NCI-H128 (cell line): ENCODE measurements around the gene CTNNA1.
"Not testable (repeated sequence)": the region's sequence is repeated elsewhere in the genome, so short reads cannot be mapped to it uniquely, and the experiment has no call there.

ENCODE experiments used
- DNase-seq: peaks from one replicate; lab custom pipeline; 2025; ENCODE audit not compliant: unreplicated experiment; lab: John Stamatoyannopoulos, UW

CTNNA1 gene

DNA sequence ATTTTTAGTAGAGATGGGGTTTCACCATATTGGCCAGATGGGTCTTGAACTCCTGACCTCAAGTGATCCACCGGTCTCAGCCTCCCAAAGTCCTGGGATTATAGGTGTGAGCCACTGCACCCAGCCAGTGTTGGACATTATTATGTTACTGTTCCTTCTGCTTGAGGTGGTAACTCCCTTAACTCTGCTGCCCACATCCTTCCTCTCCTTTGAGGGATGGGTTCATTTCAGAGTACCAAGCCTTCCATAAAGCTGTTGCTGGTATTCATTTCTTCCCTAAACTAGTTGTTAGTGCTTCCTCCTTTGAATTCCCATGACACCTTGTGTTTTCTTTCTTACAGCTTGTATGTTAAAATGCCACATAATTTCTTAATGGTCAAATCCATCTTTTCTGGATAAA lies 54.0 kb downstream of the CTNNA1 start:
- DNase-seq: no peak

DNA sequence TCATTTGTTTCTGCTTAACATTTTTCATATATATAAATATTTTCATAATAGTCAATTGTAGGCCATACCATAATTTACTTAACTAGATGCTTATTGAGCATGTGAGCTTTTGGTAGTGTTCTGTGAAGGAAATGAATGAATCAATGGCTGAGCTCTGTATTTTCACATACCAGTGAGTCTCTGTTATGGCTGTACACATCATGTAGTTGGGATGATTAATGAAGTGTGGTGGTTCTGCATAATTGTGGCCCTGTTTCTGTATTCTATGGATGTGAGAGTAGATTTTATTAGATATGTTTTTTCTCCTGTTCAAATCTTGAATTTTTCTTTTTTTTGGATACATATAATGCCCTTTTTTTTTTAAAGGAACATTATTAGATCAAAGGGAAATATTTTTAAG lies 56.2 kb downstream of the CTNNA1 start:
- no peak for DNase-seq

DNA sequence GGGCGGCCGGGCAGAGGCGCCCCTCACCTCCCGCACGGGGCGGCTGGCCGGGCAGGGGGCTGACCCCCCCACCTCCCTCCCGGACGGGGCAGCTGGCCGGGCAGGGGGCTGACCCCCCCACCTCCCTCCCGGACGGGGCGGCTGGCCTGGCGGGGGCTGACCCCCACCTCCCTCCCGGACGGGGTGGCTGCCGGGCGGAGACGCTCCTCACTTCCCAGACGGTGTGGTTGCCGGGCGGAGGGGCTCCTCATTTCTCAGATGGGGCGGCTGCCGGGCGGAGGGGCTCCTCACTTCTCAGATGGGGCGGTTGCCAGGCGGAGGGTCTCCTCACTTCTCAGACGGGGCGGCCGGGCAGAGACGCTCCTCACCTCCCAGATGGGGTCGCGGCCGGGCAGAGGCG lies 57.6 kb downstream of the CTNNA1 start:
- DNase-seq: not testable (repeated sequence)

DNA sequence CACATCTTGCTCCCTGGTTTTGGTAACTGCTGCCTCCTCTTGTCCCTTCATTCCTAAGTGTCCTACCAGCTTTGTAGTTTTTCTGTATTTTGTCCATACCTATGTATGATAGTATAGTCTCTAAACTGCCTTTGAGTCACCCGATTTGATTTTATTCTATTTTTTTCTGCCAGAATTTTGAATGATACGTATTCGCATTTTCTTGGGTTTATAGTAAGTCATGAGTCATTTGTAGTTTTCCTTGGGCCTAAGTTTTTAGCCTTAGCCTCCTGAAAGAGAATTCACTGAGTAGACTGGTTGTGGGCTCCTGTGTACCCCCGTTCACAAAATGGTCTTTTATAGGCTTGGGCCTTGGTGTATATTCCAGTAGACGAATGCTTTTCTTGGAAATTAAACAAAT lies 62.3 kb downstream of the CTNNA1 start:
- no peak for DNase-seq

DNA sequence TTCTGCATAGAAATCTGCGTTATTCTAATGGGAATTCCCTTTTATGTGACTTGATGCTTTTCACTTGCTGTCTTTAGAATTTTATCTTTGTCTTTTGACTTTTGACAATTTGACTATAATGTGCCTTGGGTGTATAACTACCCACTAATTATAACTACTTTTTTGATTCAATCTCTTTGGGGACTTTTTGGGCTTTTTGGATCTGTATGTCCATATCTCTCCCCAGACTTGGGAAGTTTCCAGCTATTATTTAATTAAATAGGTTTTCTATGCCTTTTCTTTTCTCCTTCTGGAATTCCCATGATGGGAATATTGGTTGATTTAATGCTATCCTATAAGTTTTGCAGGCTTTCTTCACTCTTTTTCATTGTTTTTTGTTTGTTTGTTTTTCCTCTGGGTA lies 64.0 kb downstream of the CTNNA1 start:
- DNase-seq: no peak

DNA sequence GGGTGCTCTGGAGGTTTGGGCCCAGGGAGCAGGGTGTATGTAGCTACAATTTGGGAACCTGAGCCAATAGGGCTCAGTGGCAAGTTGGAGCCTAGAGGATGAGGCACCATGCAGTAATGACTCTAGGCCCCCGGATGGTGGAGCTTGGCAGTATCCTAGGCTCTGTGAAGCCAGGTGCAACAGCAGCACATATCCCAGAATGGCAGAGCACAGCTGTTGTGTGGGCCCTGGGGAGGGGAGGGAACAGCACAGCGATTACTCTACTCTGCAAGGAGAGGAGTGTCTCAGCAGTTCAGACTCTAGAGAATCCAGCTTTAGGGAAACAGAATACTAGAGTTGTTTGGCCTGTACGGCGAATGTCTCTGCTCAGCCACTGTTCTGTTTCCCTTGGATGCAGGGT lies 65.9 kb downstream of the CTNNA1 start:
- DNase-seq: no peak

DNA sequence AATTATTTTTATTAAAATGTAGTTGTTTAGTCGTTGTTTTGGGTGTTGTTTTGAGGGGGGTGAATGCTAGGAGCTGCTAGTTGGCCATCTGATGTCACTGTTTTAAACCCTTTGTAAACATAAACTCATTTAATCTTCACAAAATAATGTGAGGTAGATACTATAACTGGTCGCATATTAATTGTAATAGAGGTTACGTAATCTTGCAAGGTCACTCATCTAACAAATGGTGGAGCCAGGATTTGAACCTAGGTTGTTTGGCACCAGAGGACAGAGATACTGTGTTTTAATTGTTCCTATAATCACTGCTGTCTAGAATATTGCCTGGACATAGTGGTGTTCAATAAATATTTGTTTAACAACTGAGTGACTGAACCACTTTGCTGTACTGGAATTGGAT lies 67.5 kb downstream of the CTNNA1 start:
- no peak for DNase-seq

DNA sequence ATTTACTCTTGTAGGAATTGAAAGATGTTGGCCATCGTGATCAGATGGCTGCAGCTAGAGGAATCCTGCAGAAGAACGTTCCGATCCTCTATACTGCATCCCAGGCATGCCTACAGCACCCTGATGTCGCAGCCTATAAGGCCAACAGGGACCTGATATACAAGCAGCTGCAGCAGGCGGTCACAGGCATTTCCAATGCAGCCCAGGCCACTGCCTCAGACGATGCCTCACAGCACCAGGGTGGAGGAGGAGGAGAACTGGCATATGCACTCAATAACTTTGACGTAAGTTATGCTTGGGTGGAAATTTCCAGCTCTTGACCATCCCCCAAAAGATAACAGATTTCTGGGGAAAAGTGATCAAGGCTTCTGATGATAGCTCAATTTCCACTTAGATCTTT lies 71.3 kb downstream of the CTNNA1 start:
- DNase-seq: no peak

DNA sequence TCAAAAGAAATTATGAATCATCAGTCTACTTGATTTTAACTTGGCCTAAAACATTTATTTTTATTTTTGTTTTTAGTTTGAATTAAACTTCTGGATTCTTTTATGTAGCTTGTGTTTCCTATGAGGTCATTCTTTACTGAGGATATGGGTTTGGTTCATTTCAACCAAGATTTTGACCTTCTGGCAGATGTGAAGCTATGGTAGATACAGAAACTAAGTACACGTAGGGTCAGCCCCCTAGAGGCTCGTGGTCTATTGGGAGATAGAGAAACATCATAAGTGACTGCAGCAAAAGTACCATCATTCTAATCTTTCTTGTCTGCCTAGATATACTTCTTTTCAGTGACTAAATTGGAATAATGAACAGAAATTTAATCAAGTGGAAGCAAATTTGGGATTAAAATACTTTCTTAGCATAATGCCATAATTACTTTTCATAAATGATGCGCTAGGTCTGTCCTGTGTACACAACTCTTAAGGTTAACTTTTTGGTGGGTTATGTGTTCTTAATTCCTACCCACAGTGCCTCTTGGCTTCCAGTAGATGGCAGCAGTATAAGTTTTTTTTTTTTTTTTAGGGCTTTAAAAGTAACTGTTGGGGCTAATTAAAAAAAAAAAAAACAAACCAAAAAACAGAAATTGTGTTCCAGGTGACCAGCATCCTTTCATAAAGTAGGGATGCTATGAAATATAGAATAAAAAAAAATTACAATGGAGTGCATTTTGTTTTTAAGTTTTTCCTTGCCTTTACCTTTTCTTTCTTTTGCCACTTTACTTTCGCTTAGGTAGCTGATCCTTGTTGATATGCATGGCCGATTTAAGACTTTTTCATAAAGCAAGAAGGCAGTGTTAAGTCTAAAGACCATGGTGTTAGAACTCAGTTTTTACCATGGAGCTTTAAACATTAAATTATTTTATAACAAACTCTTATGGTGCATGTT lies 72.0 kb downstream of the CTNNA1 start:
- no peak for DNase-seq

DNA sequence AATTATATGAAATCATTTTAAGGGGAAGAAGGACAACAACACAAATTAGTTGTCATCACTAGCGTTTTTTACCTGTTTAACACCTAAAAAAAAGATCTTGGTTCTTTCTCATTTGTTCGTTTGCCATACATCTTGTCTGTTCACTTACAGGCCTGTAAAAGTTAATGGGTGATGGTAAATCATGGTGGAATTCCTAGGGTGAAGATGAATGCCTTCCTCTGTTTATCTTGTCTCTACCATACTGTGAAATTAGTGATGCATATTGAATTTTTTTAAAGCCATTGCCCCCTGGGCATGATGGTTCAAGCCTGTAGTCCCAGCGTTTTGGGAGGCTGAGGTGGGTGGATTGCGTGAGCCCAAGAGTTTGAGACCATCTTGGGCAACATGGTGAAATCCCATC lies 75.3 kb downstream of the CTNNA1 start:
- no peak for DNase-seq

DNA sequence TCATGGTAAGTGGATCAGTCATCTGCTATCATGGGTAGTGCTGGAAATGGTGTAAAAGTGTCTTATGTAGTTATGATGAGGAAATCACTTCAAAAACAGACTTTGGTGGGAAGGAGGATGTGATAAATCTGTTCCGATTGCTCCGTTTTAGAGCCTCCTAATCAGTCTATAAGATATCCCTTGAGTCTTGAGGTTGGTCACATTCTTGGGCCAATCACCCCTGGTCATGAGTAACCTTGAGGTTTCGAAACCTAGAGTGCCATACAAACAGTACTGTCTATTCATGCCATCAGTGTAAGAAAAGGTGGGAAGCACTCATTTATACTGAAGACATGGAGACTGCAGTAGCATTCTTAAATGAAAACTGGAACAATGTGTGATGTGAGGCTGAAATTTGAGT lies 76.1 kb downstream of the CTNNA1 start:
- no peak for DNase-seq

DNA sequence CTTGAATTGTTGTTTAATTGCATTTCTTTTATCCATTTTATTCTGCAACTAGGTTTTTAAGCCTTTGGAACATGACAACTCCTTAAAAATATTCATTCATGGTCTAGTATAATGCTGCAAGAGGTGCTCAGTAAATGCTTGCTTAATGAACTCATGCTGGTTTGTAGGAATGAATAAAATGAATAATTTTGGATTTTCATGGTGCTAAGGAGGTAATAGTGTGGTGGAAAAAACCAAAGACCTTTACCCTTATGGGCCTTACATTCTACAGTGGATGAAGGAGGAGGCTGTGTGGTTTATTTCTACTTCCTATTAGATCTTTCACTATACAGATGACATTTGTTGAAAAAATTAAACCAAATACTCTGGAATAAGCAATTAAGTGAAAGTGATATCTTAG lies 78.5 kb downstream of the CTNNA1 start:
- DNase-seq: no peak

DNA sequence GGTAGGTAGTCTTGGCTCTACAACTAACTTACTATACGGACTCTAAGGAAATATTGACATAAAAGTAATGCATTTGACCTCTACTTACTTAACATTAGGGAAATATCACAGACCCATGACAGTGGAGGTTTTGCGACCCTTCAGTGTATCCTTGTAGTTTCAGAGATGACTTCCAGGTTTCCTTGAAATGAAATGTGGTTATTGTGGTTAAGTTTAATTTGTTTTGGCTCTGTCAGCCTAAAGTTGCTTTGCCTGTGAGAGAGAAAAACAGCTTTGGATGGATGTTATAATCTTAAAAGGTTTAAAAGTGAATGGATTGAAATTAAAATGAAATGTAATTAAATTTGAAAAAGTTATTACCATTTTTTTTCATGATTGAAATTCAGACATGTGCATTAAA lies 79.0 kb downstream of the CTNNA1 start:
- DNase-seq: no peak

DNA sequence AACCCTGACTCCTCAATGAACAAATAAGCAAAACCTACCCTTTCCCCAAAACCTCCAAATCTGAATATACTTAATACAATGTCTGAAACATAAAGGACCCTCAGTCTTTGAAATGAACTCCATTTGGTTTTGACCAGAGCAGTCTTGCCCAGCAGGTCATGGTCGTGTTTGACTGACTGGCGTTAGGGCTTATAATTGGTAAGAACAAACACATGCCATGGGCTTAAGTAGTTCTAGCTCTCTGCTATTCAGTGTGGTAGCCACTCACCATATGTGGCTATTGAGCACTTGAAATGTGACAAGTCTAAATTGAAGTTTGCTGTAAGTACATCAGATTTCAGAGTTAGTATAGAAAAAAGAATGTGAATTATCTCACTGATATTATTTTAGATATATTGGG lies 79.9 kb downstream of the CTNNA1 start:
- no peak for DNase-seq

DNA sequence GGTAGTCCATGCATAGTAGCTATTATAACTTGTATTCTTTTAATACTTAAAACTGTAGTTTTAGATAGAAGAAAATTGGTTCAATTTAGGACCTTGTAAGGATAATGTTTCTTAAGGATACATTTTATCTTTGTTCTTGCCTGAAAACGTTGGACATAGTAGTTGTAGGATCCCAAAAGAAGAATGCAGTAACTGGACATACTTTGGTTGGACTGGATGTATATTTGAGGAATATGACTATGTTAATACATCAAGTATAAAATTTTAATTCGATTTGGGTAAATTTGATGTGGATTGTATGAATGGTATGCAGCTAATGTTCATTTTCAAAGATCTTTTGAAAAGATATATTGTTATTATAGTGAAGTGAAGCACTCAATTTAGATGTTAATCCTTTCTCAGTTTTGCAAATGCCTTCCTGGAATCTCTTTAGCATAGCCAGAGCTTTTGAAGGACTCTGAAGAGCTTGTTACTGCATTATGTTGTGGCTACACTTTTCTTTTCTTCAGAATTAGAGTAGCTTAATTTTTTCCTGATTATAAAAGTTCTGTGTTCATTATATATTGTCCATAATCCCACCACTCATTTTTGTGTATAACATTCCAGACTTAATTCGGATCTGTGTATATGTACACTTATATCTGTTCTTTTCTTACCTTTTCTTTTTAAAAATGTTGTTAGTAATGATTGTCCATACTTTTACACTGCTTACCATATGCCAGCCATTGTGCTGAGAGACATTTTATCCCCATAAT lies 80.7 kb downstream of the CTNNA1 start:
- no peak for DNase-seq

DNA sequence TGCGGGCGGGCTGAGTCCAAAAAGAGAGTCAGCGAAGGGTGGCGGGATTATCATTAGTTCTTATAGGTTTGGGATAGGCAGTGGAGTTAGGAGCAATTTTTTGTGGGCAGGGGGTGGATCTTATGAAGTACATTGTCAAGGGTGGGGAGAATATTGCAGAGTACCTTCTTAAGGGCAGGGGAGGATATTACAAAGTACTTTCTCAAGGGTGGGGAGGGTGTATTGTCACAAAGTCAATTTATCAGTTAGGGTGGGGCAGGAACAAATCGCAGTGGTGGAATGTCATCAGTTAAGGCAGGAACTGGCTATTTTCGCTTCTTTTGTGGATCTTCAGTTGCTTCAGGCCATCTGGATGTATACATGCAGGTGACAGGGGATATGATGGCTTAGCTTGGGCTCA lies 81.6 kb downstream of the CTNNA1 start:
- DNase-seq: not testable (repeated sequence)

DNA sequence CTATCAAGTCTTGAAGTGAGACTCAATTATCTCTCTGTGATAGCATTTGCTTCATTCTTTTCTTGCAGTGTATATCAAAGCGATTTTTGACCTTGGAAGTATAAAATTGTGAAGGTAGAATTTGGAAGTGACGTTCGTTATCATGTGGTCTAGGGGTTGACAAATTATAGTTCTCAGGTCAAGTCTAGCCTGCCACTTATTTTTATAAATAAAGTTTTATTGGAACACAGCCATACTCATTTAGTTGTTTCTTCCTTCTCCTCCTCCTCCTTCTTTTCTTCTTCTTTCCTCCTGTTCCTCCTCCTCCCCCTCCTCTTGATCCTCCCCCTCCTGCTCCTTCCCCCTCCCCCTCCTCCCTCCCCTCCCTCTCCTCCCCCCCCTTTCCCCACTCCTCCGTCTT lies 83.9 kb downstream of the CTNNA1 start:
- DNase-seq: no peak

DNA sequence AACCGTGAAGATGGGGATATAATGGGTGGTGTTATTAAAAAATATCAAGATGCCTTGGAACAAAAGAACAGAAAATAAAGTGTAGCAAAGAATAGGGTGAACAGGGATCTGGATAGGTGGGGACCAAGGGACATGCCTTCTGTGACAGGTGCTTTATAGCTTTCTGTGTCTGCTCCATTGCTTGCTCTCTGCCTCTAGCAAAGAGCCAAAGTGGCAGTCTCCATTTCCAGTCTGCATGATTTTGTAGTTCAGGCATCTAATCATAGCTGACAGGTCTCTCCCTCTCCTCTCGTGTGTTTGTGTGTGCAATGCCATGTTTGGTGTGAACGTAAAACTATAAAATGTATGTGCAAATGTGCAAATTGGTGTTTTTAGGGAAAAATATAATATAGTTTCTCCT lies 86.9 kb downstream of the CTNNA1 start:
- no peak for DNase-seq

DNA sequence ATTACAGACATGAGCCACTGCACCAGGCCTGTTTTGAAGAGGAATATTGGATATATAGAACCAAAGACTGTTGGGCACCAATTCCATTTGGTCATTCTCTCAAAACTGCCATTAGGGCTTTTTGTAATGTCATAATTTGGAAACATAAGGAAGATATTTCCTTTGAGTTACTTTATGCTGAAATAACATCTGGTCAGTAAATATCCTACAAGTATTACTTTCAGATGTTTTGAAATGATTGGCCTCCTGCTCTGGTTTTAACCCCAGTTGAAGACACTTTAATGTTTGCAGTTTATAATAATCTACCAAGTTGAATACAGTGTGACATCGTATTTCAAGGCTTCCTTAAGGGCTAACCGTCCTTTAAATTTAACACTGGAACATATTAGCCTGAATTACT lies 88.3 kb downstream of the CTNNA1 start:
- DNase-seq: no peak

DNA sequence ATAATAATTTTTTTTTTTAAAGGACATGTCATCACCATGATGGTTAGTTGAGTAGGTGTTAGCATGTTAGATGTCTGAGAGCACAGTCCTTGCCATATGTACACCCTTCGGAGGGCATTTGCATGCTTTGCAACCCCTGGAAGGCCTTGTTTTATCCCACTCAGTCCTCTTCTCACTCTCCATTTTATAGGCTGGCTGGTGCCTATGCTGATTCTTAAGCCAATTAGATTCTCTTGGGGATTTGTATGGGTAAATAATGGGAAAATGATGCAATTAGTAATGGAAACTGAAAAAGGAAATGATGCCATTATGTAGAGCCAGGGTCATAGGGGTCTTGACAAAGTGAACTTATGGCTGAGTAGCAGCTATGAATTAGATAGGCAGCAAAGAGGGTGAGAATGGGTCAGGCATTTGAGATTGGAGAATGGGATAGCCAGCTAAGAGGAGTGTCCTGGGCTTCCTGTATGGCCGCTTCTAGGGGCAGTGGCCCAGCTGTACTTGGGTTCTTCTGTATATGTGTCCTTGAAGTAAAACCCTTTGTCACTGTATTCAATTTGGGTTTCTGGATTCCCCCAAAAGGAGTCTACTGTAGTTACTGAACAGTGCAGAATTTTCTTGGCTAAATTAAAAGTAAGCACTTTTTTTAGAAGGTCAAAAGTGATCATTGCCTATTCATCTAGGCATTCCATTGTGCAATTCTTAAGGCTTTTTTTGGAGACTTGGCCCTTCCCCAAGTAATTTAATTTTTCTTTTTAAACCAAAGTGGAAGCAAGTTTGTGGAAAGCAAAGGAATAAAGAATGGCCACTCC lies 90.3 kb downstream of the CTNNA1 start:
- DNase-seq: no peak

DNA sequence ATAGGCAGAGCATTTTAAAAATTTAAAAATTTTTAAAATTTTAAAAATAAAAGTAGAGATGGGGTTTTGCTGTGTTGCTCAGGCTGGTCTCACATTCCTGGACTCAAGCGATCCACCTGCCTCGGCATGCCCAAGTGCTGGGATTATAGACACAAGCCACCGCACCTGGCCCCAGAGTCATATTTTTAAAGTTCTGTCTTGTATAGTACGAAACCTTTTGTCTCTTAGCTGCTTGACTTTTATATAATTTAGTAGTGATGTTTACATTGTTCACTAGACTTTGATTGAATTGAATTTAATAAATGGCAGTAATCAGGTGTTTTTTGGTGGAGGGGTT lies 90.9 kb downstream of the CTNNA1 start:
- no peak for DNase-seq
